ENCODE results near the gene PANX1.
A peak's percentile ranks its signal among the peaks of the same experiment; 100 is the strongest.

The PANX1 gene

DNA sequence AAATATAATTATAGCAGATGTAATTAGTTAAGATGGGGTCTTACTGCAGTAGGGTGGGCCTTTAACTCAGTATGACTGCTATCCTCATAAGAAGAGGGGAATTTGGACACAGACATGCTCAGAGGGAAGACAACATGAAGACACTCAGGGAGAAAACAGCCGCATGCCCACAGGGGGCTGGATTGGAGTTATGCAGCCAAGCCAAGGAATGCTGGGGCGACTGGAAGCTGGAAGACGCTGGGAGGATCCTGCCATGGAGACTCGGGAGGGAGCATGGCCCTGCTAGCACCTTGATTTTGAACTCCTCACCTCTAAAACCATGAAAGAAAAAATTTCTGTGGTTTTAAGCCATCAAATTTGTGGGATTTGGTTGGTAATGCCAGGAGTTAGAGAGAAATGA, 40.9 kb downstream of the PANX1 start:
- Histone ChIP-seq H3K27ac (no peak overlapping the region), H3K36me3 (replicated peaks) (no peaks in the 10 kb centered on the region), H3K4me3 (ENCODE audit: low read depth, low read length) (no peak overlapping the region), H3K27me3 (replicated peaks) (no peaks in the 10 kb centered on the region)
- in situ Hi-C loops (cut with HindIII; ENCODE audit: low pct_ligation_motif_present, low sequenced_read_pairs): no loop called here
- no peak for TF ChIP-seq CTCF (IDR thresholded peaks at IDR 0.05; ENCODE audit: low read depth, low read length, missing control alignments)
- no peak for DNase-seq

- no peaks in the 10 kb centered on the region for H3K36me3 ChIP-seq (replicated peaks)
- no peak for DNase-seq
- no peak for TF ChIP-seq CTCF (IDR thresholded peaks at IDR 0.05; ENCODE audit: low read depth, low read length, missing control alignments)
- in situ Hi-C loops (cut with HindIII; ENCODE audit: low pct_ligation_motif_present, low sequenced_read_pairs): no loop called here
- H3K27ac ChIP-seq: no peak overlapping the region
- H3K27me3 ChIP-seq (replicated peaks): no peaks in the 10 kb centered on the region
- H3K4me3 ChIP-seq (ENCODE audit: low read depth, low read length): no peak overlapping the region
Measured at GRCh38 chr11:94169930-94170545, 41.4 kb downstream of the PANX1 start.

DNA sequence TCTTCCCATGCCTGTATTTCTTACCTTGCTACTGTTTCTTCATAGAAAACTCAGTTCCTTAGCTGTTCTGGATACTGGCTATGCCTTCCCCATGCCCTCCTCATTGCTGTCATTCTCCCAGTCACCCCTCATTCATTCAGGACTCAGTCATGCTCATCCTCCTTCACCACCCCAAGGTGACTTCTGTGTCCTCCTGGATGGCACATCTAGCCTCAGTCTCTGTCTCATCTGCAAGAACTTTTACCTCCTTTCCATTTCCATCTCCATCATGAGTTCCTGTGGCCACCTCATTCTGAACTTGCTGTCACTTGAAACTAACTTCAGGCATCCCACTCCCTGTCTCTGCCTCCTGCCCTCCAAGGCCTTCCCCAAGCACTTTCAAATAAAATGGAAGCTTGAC, 42.3 kb downstream of the PANX1 start:
- no peaks in the 10 kb centered on the region for H3K27me3 ChIP-seq (replicated peaks)
- no peak overlapping the region for H3K4me3 ChIP-seq (ENCODE audit: low read depth, low read length)
- no peak for TF ChIP-seq CTCF (IDR thresholded peaks at IDR 0.05; ENCODE audit: low read depth, low read length, missing control alignments)
- no peak for DNase-seq
- in situ Hi-C loops (cut with HindIII; ENCODE audit: low pct_ligation_motif_present, low sequenced_read_pairs): no loop called here
- no peak overlapping the region for H3K27ac ChIP-seq
- H3K36me3 ChIP-seq (replicated peaks): no peaks in the 10 kb centered on the region

DNA sequence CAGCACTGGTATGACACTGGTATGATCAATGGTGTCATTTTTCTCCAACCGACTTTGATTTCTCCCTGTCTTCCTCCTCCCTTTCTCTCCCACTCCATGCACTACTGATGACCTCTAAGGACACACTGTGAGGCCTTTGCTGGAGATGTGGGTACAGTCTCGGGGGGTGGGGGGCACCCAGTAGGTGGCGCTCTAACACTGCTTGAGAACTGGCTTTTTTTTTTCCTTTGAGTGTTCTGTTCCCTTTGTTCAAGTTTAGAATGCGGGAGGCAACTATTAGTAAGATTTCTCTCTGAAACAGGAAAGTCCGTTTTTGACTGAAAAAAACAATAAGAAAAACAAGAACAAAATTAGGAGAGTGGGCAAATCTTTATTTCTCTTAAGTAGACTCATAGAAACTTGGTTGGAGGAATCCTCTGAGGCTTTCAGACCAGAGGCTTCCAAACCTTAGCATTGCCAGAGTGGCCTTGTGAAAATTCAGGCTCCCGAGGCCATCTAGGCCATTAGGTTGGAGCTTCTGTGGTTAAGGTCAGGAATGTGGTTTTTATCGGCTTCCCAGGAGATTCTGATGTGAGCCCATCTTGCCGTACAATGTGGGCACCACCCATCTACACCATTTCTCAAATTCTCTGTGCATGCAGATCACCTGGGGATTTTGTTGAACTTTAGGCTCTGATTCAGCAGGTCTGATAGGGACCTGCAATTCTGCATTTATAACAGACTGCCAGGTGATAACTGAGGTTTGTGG, 43.2 kb downstream of the PANX1 start:
- no peaks in the 10 kb centered on the region for H3K27me3 ChIP-seq (replicated peaks)
- peak; percentile 24 for DNase-seq
- peak; percentile 84 for TF ChIP-seq CTCF (IDR thresholded peaks at IDR 0.05; ENCODE audit: low read depth, low read length, missing control alignments)
- in situ Hi-C loops (cut with HindIII; ENCODE audit: low pct_ligation_motif_present, low sequenced_read_pairs): no loop called here
- no peak overlapping the region for H3K4me3 ChIP-seq (ENCODE audit: low read depth, low read length)
- H3K36me3 ChIP-seq (replicated peaks): no peaks in the 10 kb centered on the region
- no peak overlapping the region for H3K27ac ChIP-seq

GRCh38 chr11:94175535-94175934, 46.9 kb downstream of the PANX1 start:
- no peak overlapping the region for H3K27ac ChIP-seq
- DNase-seq: peak; percentile 46
- no peaks in the 10 kb centered on the region for H3K27me3 ChIP-seq (replicated peaks)
- no peak for TF ChIP-seq CTCF (IDR thresholded peaks at IDR 0.05; ENCODE audit: low read depth, low read length, missing control alignments)
- H3K36me3 ChIP-seq (replicated peaks): peaks cover 4% of the 10 kb centered on the region
- in situ Hi-C loops (cut with HindIII; ENCODE audit: low pct_ligation_motif_present, low sequenced_read_pairs): no loop called here
- no peak overlapping the region for H3K4me3 ChIP-seq (ENCODE audit: low read depth, low read length)
